Measurements from ENCODE around the gene FAM20C. TPM values are rescaled to one million over a fixed set of nuclear protein-coding genes. Genes with fewer than 3 reads are reported as not detected.

The FAM20C gene
- total RNA-seq, 1 experiment from 2014 or later: 62.4 TPM

DNA sequence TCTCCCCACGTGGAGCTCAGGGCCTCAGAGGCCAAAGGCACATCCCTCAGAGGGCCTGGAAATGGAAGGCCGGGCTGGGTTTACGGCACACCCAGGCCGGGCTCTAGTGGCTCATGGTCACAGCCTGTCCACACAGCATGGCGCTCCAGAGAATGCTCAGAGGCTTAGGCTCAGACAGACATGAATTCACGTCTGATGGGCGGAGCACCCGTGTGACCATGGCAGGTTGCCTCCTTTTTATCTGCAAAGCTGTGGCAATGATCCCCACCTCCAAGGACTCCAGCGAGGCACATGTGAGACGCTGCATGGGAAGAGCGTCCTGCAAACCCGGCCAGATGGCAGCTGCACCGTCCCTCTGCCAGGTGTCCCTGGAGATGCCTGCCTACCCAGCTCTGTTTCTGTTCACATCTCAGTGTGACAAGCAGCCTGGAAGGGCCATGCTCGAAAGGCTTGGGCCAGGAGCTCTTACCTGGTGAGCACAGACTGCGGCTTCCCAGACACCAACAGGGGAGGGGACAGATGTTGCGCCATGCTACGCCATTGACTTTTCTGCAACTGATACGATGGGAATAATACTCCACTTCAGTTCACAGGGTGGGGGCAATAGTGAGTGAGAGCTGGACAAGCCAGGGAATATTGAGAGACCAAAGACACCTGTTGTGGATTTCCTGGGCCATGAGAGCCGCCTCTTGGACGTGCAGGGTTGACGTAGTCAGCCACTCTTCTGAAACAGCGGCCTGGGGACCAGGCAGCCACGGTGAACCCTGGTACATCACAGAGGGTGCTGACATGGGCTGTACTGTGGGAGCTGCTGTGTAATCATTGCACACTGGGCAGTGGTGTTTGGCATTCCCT, 34.4 kb upstream of the FAM20C start:
- DNase-seq (ENCODE audit: low read depth, low spot score) (no peak), ATAC-seq (no peak)
- Histone ChIP-seq H3K4me3 (ENCODE audit: low read depth in 2 of 2, low read length in 2 of 2) (no peak overlapping the region), H3K27me3 (ENCODE audit: control insufficient read depth, insufficient read depth, low read length) (no peaks in the 10 kb centered on the region), H3K36me3 (ENCODE audit: control insufficient read depth, insufficient read depth, low read length) (no peaks in the 10 kb centered on the region), H3K4me1 (ENCODE audit: control insufficient read depth, insufficient read depth, low read length) (no peaks in the 10 kb centered on the region), H3K9me3 (ENCODE audit: control insufficient read depth, insufficient read depth, low read depth, low read length) (no peaks in the 10 kb centered on the region), H3K27ac (ENCODE audit: low read length) (no peak overlapping the region)
- ChIA-PET CTCF (no interaction called here), POLR2A (no interaction called here)
- in situ Hi-C loops (cut with HindIII; ENCODE audit: low pct_unique_long_range_greater_than_20kb, low sequenced_read_pairs): no loop called here
- intact Hi-C loops (cut with micrococcal nuclease; ENCODE audit: unreplicated experiment): no loop called here
- BruUV-seq (replicated peaks): no TSS peak
- TF ChIP-seq, protein P1, sequence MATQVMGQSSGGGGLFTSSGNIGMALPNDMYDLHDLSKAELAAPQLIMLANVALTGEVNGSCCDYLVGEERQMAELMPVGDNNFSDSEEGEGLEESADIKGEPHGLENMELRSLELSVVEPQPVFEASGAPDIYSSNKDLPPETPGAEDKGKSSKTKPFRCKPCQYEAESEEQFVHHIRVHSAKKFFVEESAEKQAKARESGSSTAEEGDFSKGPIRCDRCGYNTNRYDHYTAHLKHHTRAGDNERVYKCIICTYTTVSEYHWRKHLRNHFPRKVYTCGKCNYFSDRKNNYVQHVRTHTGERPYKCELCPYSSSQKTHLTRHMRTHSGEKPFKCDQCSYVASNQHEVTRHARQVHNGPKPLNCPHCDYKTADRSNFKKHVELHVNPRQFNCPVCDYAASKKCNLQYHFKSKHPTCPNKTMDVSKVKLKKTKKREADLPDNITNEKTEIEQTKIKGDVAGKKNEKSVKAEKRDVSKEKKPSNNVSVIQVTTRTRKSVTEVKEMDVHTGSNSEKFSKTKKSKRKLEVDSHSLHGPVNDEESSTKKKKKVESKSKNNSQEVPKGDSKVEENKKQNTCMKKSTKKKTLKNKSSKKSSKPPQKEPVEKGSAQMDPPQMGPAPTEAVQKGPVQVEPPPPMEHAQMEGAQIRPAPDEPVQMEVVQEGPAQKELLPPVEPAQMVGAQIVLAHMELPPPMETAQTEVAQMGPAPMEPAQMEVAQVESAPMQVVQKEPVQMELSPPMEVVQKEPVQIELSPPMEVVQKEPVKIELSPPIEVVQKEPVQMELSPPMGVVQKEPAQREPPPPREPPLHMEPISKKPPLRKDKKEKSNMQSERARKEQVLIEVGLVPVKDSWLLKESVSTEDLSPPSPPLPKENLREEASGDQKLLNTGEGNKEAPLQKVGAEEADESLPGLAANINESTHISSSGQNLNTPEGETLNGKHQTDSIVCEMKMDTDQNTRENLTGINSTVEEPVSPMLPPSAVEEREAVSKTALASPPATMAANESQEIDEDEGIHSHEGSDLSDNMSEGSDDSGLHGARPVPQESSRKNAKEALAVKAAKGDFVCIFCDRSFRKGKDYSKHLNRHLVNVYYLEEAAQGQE (IDR thresholded peaks at IDR 0.05; ENCODE audit: insufficient read depth in 1 of 2, low read depth in 2 of 2, low read length in 1 of 2): no peak
- no peak for TF ChIP-seq TCF7L2 (IDR thresholded peaks at IDR 0.05; ENCODE audit: low read depth, low read length)
- TF ChIP-seq, protein P2, sequence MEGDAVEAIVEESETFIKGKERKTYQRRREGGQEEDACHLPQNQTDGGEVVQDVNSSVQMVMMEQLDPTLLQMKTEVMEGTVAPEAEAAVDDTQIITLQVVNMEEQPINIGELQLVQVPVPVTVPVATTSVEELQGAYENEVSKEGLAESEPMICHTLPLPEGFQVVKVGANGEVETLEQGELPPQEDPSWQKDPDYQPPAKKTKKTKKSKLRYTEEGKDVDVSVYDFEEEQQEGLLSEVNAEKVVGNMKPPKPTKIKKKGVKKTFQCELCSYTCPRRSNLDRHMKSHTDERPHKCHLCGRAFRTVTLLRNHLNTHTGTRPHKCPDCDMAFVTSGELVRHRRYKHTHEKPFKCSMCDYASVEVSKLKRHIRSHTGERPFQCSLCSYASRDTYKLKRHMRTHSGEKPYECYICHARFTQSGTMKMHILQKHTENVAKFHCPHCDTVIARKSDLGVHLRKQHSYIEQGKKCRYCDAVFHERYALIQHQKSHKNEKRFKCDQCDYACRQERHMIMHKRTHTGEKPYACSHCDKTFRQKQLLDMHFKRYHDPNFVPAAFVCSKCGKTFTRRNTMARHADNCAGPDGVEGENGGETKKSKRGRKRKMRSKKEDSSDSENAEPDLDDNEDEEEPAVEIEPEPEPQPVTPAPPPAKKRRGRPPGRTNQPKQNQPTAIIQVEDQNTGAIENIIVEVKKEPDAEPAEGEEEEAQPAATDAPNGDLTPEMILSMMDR (IDR thresholded peaks at IDR 0.05): no peak

DNA sequence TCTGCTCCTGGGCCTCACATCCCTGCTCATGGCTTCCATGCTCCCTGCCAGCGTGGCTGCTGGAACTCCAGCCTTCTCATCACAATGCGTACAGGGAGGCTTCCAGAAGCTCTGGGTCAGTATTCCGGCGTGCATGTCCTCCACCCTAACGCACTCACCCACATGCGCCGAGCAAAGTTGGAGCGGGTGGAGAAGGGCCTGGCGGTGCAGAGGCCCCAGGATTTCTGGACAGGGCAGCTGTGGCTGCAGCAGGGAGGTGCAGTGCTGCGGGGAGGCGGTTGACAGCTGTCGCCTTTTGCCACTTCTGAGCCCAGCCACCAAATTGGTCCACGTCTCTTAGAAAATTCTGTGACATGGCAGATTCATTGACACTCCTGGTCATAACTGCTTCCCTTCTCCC, 33.6 kb upstream of the FAM20C start:
- no peaks in the 10 kb centered on the region for H3K9me3 ChIP-seq (ENCODE audit: control insufficient read depth, insufficient read depth, low read depth, low read length)
- TF ChIP-seq TCF7L2 (IDR thresholded peaks at IDR 0.05; ENCODE audit: low read depth, low read length) (no peak), POLR2AphosphoS5 (IDR thresholded peaks at IDR 0.05; ENCODE audit: low read depth, low read length) (no peak), SIN3A (IDR thresholded peaks at IDR 0.05; ENCODE audit: borderline replicate concordance, insufficient read depth, low read depth, low read length) (no peak)
- TF ChIP-seq, protein P2 (IDR thresholded peaks at IDR 0.05): no peak
- TF ChIP-seq, protein P1 (IDR thresholded peaks at IDR 0.05; ENCODE audit: insufficient read depth in 1 of 2, low read depth in 2 of 2, low read length in 1 of 2): no peak
- no peaks in the 10 kb centered on the region for H3K36me3 ChIP-seq (ENCODE audit: control insufficient read depth, insufficient read depth, low read length)
- no peak overlapping the region for H3K27ac ChIP-seq (ENCODE audit: low read length)
- CTCF ChIA-PET: no interaction called here
- DNase-seq (ENCODE audit: low read depth, low spot score): no peak
- no peaks in the 10 kb centered on the region for H3K4me1 ChIP-seq (ENCODE audit: control insufficient read depth, insufficient read depth, low read length)
- POLR2A ChIA-PET: no interaction called here
- intact Hi-C loops (cut with micrococcal nuclease; ENCODE audit: unreplicated experiment) (no loop called here), in situ Hi-C loops (cut with HindIII; ENCODE audit: low pct_unique_long_range_greater_than_20kb, low sequenced_read_pairs) (no loop called here)
- no peaks in the 10 kb centered on the region for H3K27me3 ChIP-seq (ENCODE audit: control insufficient read depth, insufficient read depth, low read length)
- no peak for ATAC-seq
- BruUV-seq (replicated peaks): no TSS peak
- H3K4me3 ChIP-seq (ENCODE audit: low read depth in 2 of 2, low read length in 2 of 2): no peak overlapping the region

Data from Panc1 (cell line).